ENCODE measurements around the gene ZNF839. TPM values are rescaled to one million over a fixed set of nuclear protein-coding genes. Genes with fewer than 3 reads are reported as not detected.
"Not testable (repeated sequence)": the region's sequence is repeated elsewhere in the genome, so short reads cannot be mapped to it uniquely, and the experiment has no call there.

The ZNF839 gene
- polyA plus RNA-seq, 1 of the 3 experiments (the other 2 are of a cell fraction), result 15.4 TPM

GRCh38 chr14:102351023-102351422 is 31.5 kb downstream of the ZNF839 start (continued):
- TF ChIP-seq CTCF (IDR thresholded peaks at IDR 0.05) (no peak), EZH2phosphoT487 (IDR thresholded peaks at IDR 0.05; ENCODE audit: borderline replicate concordance, low read depth) (no peak), FOSL2 (IDR thresholded peaks at IDR 0.05; ENCODE audit: borderline replicate concordance, low read depth) (no peak), USF2 (IDR thresholded peaks at IDR 0.05; ENCODE audit: borderline replicate concordance, low read depth, low read length) (no peak), ZBTB33 (IDR thresholded peaks at IDR 0.05; ENCODE audit: borderline replicate concordance, low read depth) (no peak), SMC3 (IDR thresholded peaks at IDR 0.05; ENCODE audit: low read depth, low read length) (no peak), POLR2AphosphoS5 (IDR thresholded peaks at IDR 0.05; ENCODE audit: low read depth, low read length) (no peak), EP300 (IDR thresholded peaks at IDR 0.05; ENCODE audit: borderline replicate concordance in 1 of 2, low read depth in 1 of 2, low read length in 1 of 2) (no peak), RXRA (IDR thresholded peaks at IDR 0.05; ENCODE audit: borderline replicate concordance, low read depth) (no peak), CHD2 (IDR thresholded peaks at IDR 0.05; ENCODE audit: low read length, partially characterized antibody) (no peak), RFX5 (IDR thresholded peaks at IDR 0.05; ENCODE audit: low read length) (no peak)

- H2AFZ ChIP-seq (ENCODE audit: low read depth); H3K4me3 ChIP-seq (ENCODE audit: low read depth in 2 of 2, low read length in 1 of 2); H3K79me2 ChIP-seq (ENCODE audit: insufficient read depth); H3K9ac ChIP-seq; POLR2A ChIA-PET; H4K20me1 ChIP-seq (ENCODE audit: insufficient read depth); H3F3A ChIP-seq (replicated peaks; ENCODE audit: insufficient read depth); H3K4me2 ChIP-seq; H3K9me2 ChIP-seq; H3K27me3 ChIP-seq (ENCODE audit: insufficient read depth); H3K9me3 ChIP-seq; H3K4me1 ChIP-seq (ENCODE audit: control insufficient read depth in 1 of 2, insufficient read depth in 2 of 2, low read depth in 1 of 2, low read length in 1 of 2); H3K27ac ChIP-seq (ENCODE audit: low read depth in 2 of 2, low read length in 1 of 2); DNase-seq: not testable (repeated sequence)
- WGBS (ENCODE audit: low lambda C conversion rate), result 96% methylated on average over 9 of the region's 9 CpGs
- CTCF ChIA-PET, result interaction anchor here (1.3 kb wide), 1 partner anchor 19 kb away, joined by 3 read pairs; no protein-coding TSS in a partner anchor
- H3K36me3 ChIP-seq (replicated peaks in 1 of 2; ENCODE audit: control insufficient read depth in 1 of 2, insufficient read depth in 2 of 2, low read length in 1 of 2), result peaks cover 36 to 41% of the 10 kb centered on the region in 2 experiments
These were observed 32.0 kb downstream of the ZNF839 start for GRCh38 chr14:102351593-102351992.
